WTC11 (cell line): ENCODE results near the gene INPP5A. TPM values are rescaled to one million over a fixed set of nuclear protein-coding genes. Genes with fewer than 3 reads are reported as not detected.

Source experiments
- ATAC-seq: fragments of 200-7000 bp; cut with Tn5 transposase; 2 replicates; pipeline ENCODE4 v1.10.0; 2021; ENCODE audit warnings: mild to moderate bottlenecking, moderate library complexity
- CTCF ChIA-PET: fragments of 300-600 bp; sonication (Branson Sonifier 250); formaldehyde crosslinking; loops from one replicate; lab custom pipeline; 2021; ENCODE audit warnings: antibody characterized with exemption; lab: Charles Lee
- POLR2A ChIA-PET: fragments of 350-600 bp; sonication (Branson Sonifier 250); formaldehyde crosslinking; loops from one replicate; lab custom pipeline; 2021; ENCODE audit warnings: antibody characterized with exemption; lab: Charles Lee
- DNase-seq: peaks from one replicate; pipeline ENCODE4 v3.0.0; 2021; ENCODE audit warnings: low spot score
- H3K27ac Mint-ChIP-seq: 2 replicates; pipeline ENCODE4 v1.8.0; 2021; ENCODE audit warnings: mixed read lengths
- H3K27me3 Mint-ChIP-seq: 2 replicates; pipeline ENCODE4 v1.8.0; 2021; ENCODE audit warnings: low read depth, mild to moderate bottlenecking, moderate library complexity, mixed read lengths
- H3K36me3 Mint-ChIP-seq: 2 replicates; pipeline ENCODE4 v1.8.0; 2021; ENCODE audit warnings: mixed read lengths
- H3K4me1 Mint-ChIP-seq: 2 replicates; pipeline ENCODE4 v1.8.0; 2022; ENCODE audit warnings: mixed read lengths
- H3K4me3 Mint-ChIP-seq: 2 replicates; pipeline ENCODE4 v1.8.0; 2021; ENCODE audit warnings: mild to moderate bottlenecking, moderate library complexity, mixed read lengths
- H3K9me3 Mint-ChIP-seq: 2 replicates; pipeline ENCODE4 v1.8.0; 2021; ENCODE audit warnings: mixed read lengths
- CBFB ChIP-seq: sonication (generic); formaldehyde crosslinking; IDR thresholded peaks from 2 replicates; pipeline ENCODE4 v1.8.1; 2022; ENCODE audit warnings: mild to moderate bottlenecking, low read depth, missing genetic modification reagents
- CREB1 ChIP-seq: sonication (generic); formaldehyde crosslinking; IDR thresholded peaks from 2 replicates; pipeline ENCODE4 v1.8.0; 2023; ENCODE audit warnings: mild to moderate bottlenecking, missing genetic modification reagents
- CREM ChIP-seq: sonication (generic); formaldehyde crosslinking; IDR thresholded peaks from 2 replicates; pipeline ENCODE4 v1.8.1; 2022; ENCODE audit warnings: mild to moderate bottlenecking, missing genetic modification reagents, moderate library complexity
- FOXK1 ChIP-seq: sonication (generic); formaldehyde crosslinking; IDR thresholded peaks from 2 replicates; pipeline ENCODE4 v1.8.0; 2022; ENCODE audit warnings: mild to moderate bottlenecking, moderate library complexity, missing genetic modification reagents
- GABPB1 ChIP-seq: sonication (generic); formaldehyde crosslinking; IDR thresholded peaks from 2 replicates; pipeline ENCODE4 v1.8.1; 2023; ENCODE audit warnings: mild to moderate bottlenecking, missing genetic modification reagents
- GRHL2 ChIP-seq: fragments of 250-450 bp; sonication (Bioruptor Pico); IDR thresholded peaks from 2 replicates; pipeline ENCODE4 v1.8.0; 2022; ENCODE audit warnings: mild to moderate bottlenecking, moderate library complexity; ENCODE audit not compliant: insufficient replicate concordance, severe bottlenecking
- IRF2 ChIP-seq: sonication (generic); formaldehyde crosslinking; IDR thresholded peaks from 2 replicates; pipeline ENCODE4 v1.8.0; 2022; ENCODE audit warnings: low read depth, missing genetic modification reagents, borderline replicate concordance
- NR1H2 ChIP-seq: sonication (generic); formaldehyde crosslinking; IDR thresholded peaks from 2 replicates; pipeline ENCODE4 v1.9.0; 2021; ENCODE audit warnings: mild to moderate bottlenecking, moderate library complexity, missing genetic modification reagents
- TP53 ChIP-seq: sonication (generic); formaldehyde crosslinking; IDR thresholded peaks from 2 replicates; pipeline ENCODE4 v1.8.1; 2023; ENCODE audit warnings: mild to moderate bottlenecking, missing genetic modification reagents
- ZBTB21 ChIP-seq: sonication (generic); formaldehyde crosslinking; IDR thresholded peaks from 2 replicates; pipeline ENCODE4 v1.8.1; 2023; ENCODE audit warnings: mild to moderate bottlenecking, missing genetic modification reagents, borderline replicate concordance
- total RNA-seq: library from RNA; stranded (reverse); gene quantifications from 3 replicates; pipeline ENCODE4 v1.2.3, GENCODE V29; 2021
- TF ChIP-seq, protein P1 (sequence below): sonication (generic); formaldehyde crosslinking; IDR thresholded peaks from 2 replicates; pipeline ENCODE4 v1.8.1; 2022; ENCODE audit warnings: missing genetic modification reagents, borderline replicate concordance
- TF ChIP-seq, protein P2 (sequence below): fragments of 250-450 bp; sonication (Bioruptor Pico); conservative IDR thresholded peaks from 2 replicates; pipeline ENCODE4 v1.9.0; 2021; ENCODE audit warnings: mild to moderate bottlenecking
- TF ChIP-seq, protein P3 (sequence below): sonication (generic); formaldehyde crosslinking; conservative IDR thresholded peaks from 2 replicates; pipeline ENCODE4 v1.8.1; 2022; ENCODE audit warnings: mild to moderate bottlenecking, missing genetic modification reagents
- TF ChIP-seq, protein P4 (sequence below): sonication (generic); formaldehyde crosslinking; IDR thresholded peaks from 2 replicates; pipeline ENCODE4 v1.8.0; 2022; ENCODE audit warnings: mild to moderate bottlenecking, missing genetic modification reagents
- TF ChIP-seq, protein P5 (sequence below): fragments of 250-450 bp; sonication (Bioruptor Pico); IDR thresholded peaks from 2 replicates; pipeline ENCODE4 v1.9.0; 2021; ENCODE audit warnings: mild to moderate bottlenecking, borderline replicate concordance

INPP5A gene
- total RNA-seq, 1 experiment from 2014 or later, result 22.1 TPM

DNA sequence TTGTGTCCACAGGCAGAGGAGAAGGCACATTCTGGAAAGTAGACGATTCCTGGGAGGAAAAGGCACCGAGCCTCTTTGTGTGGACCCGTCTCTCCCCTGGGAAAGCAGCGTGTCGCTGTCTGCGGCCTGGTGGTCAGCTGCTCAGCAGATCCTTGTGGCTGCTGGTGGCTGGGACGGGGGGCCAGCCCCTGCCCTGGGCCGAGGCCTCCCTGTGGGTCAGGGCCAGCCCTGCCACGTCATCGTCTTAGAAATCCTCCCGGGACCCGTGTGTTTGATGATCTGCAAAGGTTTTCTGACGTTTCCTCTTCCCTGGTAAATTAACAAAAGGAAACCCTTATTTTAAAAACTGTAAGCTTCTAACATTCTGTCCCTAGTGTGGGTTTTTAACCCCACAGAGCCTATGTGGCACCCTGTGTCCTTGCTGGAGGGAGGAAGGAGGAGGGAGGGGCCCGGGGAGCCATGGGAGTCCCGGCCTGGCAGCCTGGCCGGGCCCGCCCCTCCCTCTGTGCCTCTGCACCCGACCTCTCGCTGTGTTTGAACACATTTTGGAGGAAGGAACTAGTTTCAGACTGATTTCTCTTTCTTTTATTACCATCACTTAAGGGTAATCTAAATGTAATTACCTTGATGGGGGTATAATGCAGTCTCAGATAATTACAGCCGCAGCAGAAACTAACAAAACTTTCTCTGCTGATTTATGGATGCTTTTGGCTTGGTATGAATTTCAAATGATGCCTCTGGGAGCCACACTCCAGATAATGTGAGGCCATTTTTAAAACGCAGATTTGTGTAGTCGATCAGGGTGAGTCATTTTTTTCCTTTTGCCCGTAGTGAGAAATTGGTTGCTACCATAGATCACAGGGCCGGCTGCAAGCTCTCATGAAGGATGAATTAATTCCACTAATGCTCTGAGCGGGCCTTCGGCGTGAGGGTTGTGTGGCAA is 162.8 kb downstream of the INPP5A start (continued):
- TF ChIP-seq, protein P1, sequence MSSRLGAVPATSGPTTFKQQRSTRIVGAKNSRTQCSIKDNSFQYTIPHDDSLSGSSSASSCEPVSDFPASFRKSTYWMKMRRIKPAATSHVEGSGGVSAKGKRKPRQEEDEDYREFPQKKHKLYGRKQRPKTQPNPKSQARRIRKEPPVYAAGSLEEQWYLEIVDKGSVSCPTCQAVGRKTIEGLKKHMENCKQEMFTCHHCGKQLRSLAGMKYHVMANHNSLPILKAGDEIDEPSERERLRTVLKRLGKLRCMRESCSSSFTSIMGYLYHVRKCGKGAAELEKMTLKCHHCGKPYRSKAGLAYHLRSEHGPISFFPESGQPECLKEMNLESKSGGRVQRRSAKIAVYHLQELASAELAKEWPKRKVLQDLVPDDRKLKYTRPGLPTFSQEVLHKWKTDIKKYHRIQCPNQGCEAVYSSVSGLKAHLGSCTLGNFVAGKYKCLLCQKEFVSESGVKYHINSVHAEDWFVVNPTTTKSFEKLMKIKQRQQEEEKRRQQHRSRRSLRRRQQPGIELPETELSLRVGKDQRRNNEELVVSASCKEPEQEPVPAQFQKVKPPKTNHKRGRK (CRISPR knock-in tag), result no peak
- no peak for TF ChIP-seq CREM
- no peak for TF ChIP-seq GABPB1 (CRISPR knock-in tag)

DNA sequence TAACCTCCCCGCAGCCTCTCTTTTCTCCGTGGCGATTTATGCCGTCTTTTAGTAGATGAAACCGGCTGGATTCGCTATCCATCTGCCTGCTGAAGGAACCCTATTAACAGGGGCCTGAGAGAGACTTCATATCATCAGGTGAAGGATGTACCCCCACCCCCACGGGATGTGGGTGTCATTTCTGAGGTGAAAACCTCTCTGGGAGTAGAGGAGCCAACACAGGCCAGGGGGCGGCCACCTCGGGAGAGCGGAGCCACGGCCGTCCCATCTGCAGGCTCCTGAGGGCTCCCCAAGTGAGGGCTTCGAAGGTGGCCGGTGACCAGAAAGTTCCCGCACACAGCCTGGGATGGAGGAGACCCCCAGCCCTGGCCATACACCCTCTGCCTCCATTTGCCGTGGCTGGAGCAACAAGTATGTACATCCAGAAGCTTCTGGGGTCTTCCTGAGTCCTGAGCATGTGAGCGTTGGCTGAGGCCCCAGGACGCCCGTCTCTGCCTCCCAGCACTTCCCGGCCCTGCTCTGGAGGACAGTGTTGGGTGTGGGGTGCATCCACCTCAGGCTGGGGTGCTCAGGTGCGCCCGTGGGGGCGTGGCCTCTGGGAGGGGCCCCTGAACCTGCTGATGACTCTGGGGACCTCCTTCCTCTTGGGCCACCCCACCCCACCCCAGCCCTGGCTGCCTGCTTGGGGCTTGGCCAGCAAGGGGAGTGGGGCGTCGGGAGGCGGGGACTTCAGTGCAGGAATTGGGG is 163.7 kb downstream of the INPP5A start:
- peaks cover 11% of the 10 kb centered on the region for H3K9me3 Mint-ChIP-seq
- CTCF ChIA-PET, result no interaction called here
- ATAC-seq, result no peak
- no peak overlapping the region for H3K4me3 Mint-ChIP-seq
- H3K27me3 Mint-ChIP-seq, result no peaks in the 10 kb centered on the region
- POLR2A ChIA-PET, result no interaction called here
- DNase-seq, result no peak
- H3K4me1 Mint-ChIP-seq, result no peaks in the 10 kb centered on the region
- no peak overlapping the region; the same call in 1 of the 2 replicates for H3K27ac Mint-ChIP-seq
- peaks cover 11% of the 10 kb centered on the region for H3K36me3 Mint-ChIP-seq
- TF ChIP-seq NR1H2 (CRISPR knock-in tag), result no peak
- no peak for TF ChIP-seq TP53 (CRISPR knock-in tag)
- no peak for TF ChIP-seq GRHL2 (CRISPR knock-in tag)
- TF ChIP-seq FOXK1, result no peak
- TF ChIP-seq, protein P2, sequence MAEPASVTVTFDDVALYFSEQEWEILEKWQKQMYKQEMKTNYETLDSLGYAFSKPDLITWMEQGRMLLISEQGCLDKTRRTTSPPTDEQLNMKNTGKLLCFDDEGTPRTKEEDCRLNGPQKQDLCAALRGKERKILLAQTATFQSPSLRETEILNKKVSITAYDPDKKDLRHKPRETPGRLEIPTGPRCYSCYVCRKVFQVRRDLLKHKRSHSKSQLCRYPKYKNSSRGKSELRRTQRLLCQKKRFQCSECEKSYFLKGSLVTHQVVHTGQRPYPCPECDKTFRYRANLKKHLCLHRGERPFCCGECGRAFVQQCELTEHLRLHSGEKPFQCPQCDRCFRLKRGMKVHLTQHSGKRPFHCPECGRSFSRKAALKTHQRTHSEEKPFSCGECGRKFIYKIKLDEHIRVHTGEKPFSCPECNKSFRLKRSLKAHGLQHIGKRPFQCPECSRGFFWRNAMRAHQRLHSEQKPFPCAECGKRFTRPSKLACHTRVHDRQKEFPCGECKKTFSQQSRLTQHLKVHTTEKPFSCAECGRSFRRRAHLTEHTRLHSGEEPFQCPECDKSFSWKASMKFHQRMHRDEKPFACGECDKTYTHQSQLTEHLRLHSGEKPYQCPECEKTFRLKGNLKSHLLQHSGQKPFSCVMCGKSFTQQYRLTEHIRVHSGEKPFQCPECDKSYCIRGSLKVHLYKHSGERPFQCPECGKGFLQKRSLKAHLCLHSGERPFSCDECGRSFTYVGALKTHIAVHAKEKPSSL (CRISPR knock-in tag), result no peak
- TF ChIP-seq, protein P3, sequence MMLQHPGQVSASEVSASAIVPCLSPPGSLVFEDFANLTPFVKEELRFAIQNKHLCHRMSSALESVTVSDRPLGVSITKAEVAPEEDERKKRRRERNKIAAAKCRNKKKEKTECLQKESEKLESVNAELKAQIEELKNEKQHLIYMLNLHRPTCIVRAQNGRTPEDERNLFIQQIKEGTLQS (CRISPR knock-in tag), result no peak

DNA sequence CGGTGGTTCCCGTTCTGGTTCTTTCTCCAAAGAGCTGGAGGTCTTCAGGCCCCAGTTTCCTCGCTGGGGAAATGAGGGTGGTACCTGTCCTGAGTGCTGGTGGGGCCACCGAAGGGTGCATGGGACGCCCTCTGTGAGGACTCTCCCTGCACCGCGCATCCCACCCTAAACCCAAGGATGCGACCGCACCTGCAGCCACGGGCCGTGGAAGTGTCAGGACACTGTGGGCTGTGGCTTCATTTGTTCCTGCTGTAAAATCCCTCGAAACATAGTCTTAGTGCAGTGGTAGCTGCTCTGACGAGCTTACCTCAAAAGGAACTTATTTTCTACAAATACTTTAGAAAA is 164.2 kb downstream of the INPP5A start:
- Mint-ChIP-seq H3K4me1 (no peaks in the 10 kb centered on the region), H3K36me3 (peaks cover 13% of the 10 kb centered on the region), H3K9me3 (peaks cover 16% of the 10 kb centered on the region), H3K27me3 (no peaks in the 10 kb centered on the region), H3K4me3 (no peak overlapping the region), H3K27ac (no peak overlapping the region)
- POLR2A ChIA-PET, result no interaction called here
- DNase-seq, result no peak
- CTCF ChIA-PET, result no interaction called here
- no peak for ATAC-seq
- TF ChIP-seq CREB1 (CRISPR knock-in tag) (no peak), ZBTB21 (CRISPR knock-in tag) (no peak)

DNA sequence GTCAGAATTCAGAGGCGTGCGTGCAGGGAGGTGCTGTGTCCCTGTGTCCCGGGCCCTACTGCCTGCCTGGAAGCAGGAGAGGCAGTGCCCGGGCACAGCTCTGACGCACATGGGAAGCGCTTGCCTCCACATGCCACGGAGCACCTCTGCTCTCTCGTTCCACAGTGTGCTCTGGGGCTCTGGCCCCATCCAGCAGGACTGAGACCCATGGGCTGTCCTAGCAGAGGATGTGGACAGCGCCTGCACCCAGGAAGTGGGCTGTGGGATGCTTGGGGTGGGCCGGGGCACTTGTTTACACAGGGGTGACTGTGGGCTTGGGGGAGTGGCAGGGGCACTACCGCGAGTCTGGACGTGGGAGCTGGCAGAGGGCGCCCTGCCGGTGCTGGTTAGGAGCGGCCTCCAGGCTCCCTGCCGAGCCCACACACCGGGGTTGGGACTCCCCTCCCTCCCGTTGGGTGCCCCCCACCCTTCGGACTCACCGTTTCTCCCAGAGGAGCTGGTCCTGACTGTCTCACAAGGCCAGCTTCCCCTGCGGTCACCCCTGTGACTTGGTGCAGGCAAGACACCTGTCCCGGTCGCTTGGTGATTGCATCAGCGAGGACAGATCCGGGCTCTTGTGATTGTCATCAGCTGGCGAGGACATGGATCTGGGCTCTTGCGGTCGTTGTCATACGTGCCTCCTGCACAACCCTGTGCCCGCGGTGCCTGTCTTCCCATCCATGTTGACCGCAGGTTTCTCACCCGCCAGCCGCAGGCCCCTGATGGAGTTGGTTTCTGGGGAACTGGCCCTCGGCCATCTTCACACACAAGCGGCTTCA is 165.2 kb downstream of the INPP5A start:
- peaks cover 17% of the 10 kb centered on the region for H3K9me3 Mint-ChIP-seq
- no peaks in the 10 kb centered on the region for H3K27me3 Mint-ChIP-seq
- ATAC-seq (no peak), DNase-seq (no peak)
- H3K27ac Mint-ChIP-seq, result peak overlapping the region; percentile 74; the same call in 1 of the 2 replicates
- TF ChIP-seq, protein P4, sequence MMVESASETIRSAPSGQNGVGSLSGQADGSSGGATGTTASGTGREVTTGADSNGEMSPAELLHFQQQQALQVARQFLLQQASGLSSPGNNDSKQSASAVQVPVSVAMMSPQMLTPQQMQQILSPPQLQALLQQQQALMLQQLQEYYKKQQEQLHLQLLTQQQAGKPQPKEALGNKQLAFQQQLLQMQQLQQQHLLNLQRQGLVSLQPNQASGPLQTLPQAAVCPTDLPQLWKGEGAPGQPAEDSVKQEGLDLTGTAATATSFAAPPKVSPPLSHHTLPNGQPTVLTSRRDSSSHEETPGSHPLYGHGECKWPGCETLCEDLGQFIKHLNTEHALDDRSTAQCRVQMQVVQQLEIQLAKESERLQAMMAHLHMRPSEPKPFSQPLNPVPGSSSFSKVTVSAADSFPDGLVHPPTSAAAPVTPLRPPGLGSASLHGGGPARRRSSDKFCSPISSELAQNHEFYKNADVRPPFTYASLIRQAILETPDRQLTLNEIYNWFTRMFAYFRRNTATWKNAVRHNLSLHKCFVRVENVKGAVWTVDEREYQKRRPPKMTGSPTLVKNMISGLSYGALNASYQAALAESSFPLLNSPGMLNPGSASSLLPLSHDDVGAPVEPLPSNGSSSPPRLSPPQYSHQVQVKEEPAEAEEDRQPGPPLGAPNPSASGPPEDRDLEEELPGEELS (CRISPR knock-in tag), result no peak
- TF ChIP-seq CBFB (CRISPR knock-in tag), result no peak
- TF ChIP-seq, protein P5, sequence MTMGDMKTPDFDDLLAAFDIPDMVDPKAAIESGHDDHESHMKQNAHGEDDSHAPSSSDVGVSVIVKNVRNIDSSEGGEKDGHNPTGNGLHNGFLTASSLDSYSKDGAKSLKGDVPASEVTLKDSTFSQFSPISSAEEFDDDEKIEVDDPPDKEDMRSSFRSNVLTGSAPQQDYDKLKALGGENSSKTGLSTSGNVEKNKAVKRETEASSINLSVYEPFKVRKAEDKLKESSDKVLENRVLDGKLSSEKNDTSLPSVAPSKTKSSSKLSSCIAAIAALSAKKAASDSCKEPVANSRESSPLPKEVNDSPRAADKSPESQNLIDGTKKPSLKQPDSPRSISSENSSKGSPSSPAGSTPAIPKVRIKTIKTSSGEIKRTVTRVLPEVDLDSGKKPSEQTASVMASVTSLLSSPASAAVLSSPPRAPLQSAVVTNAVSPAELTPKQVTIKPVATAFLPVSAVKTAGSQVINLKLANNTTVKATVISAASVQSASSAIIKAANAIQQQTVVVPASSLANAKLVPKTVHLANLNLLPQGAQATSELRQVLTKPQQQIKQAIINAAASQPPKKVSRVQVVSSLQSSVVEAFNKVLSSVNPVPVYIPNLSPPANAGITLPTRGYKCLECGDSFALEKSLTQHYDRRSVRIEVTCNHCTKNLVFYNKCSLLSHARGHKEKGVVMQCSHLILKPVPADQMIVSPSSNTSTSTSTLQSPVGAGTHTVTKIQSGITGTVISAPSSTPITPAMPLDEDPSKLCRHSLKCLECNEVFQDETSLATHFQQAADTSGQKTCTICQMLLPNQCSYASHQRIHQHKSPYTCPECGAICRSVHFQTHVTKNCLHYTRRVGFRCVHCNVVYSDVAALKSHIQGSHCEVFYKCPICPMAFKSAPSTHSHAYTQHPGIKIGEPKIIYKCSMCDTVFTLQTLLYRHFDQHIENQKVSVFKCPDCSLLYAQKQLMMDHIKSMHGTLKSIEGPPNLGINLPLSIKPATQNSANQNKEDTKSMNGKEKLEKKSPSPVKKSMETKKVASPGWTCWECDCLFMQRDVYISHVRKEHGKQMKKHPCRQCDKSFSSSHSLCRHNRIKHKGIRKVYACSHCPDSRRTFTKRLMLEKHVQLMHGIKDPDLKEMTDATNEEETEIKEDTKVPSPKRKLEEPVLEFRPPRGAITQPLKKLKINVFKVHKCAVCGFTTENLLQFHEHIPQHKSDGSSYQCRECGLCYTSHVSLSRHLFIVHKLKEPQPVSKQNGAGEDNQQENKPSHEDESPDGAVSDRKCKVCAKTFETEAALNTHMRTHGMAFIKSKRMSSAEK (CRISPR knock-in tag), result no peak
- TF ChIP-seq IRF2 (CRISPR knock-in tag), result no peak
- H3K4me3 Mint-ChIP-seq, result no peak overlapping the region
- POLR2A ChIA-PET, result no interaction called here
- H3K4me1 Mint-ChIP-seq, result no peaks in the 10 kb centered on the region
- CTCF ChIA-PET, result no interaction called here
- H3K36me3 Mint-ChIP-seq, result peaks cover 13% of the 10 kb centered on the region
